ENCODE data around the gene AZU1. TPM values are rescaled to one million over a fixed set of nuclear protein-coding genes. Genes with fewer than 3 reads are reported as not detected.

AZU1 gene
- total RNA-seq, 1 experiment from 2014 or later: 1.6 TPM

DNA sequence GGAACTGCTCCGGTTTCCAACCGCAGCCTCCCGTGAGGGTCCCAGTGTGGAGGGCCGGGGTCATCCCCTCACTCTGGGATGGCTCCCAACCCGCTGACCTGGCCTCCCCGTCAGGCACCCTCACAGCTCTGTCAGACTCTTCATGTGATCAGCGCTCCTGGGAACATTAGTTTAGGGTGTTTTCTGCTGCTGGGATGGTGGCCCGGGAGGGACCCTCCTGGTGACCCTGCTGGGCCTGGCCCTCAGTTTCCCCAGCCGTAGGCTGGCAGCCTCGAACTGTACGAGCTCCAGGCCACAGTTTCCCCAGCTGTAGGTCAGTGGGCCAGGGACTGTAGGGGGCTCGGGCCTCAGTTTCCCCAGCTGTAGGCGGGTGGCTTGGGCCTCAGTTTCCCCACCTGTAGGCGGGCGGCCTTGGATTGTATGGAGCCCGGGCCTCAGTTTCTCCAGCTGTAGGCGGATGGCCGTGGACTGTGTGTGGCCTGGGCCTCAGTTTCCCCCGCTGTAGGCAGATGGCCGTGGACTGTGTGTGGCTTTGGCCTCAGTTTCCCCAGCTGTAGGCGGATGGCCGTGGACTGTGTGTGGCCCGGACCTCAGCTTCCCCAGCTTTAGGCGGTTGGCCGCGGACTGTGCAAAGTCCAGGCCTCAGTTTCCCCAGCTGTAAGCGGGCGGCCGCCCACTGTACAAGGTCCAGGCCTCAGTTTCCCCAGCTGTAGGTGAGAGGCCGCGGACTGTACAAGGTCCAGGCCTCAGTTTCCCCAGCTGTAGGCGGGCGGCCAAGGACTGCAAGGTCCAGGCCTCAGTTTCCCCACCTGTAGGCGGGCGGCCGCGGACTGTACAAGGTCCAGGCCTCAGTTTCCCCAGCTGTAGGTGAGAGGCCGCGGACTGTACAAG is 31.7 kb upstream of the AZU1 start:
- no peak for TF ChIP-seq CTCF (conservative IDR thresholded peaks at IDR 0.05)
- no peak overlapping the region for H3K4me2 ChIP-seq (ENCODE audit: insufficient read depth, insufficient read length, low read length)
- H2AFZ ChIP-seq (ENCODE audit: low read length): no peak overlapping the region
- peak overlapping the region; percentile 35 to 74; a peak in 2 of 5 replicates for H3K4me3 Mint-ChIP-seq
- H4K91ac ChIP-seq (ENCODE audit: insufficient read length, low read depth, low read length): no peak overlapping the region
- H3K27me3 ChIP-seq (ENCODE audit: insufficient read depth, low read length): no peaks in the 10 kb centered on the region
- H3T11ph ChIP-seq (ENCODE audit: low read length): no peak overlapping the region
- no peak overlapping the region for H4K8ac ChIP-seq (replicated peaks; ENCODE audit: insufficient read length, low read depth, low read length)
- H4K20me1 ChIP-seq (ENCODE audit: control insufficient read depth, insufficient read depth, insufficient read length): peaks cover 4% of the 10 kb centered on the region
- H3K79me1 ChIP-seq (ENCODE audit: insufficient read depth, low read depth, low read length, poor library complexity, severe bottlenecking): peaks cover 3% of the 10 kb centered on the region
- WGBS (ENCODE audit: extremely low coverage, insufficient read length, low lambda C conversion rate): no CpG with 5 or more reads among the region's 39 CpGs
- peaks cover 21 to 25% (median 25%) of the 10 kb centered on the region in 3 experiments; a peak in 6 of 7 replicates for H3K36me3 Mint-ChIP-seq (ENCODE audit: insufficient read depth in 1 of 3, low read depth in 3 of 3)
- H3K27ac ChIP-seq (ENCODE audit: insufficient read length, low read depth, low read length): no peak overlapping the region
- no peak overlapping the region for H3K4ac ChIP-seq (ENCODE audit: low read depth, low read length)
- no peak overlapping the region for H3K14ac ChIP-seq (ENCODE audit: insufficient read depth, low read length)
- H2BK12ac ChIP-seq (ENCODE audit: insufficient read length, low read depth, low read length): no peak overlapping the region
- H2BK5ac ChIP-seq (ENCODE audit: insufficient read length, low read length): no peak overlapping the region
- no peak overlapping the region for H3K9ac ChIP-seq (ENCODE audit: extremely low read depth, insufficient read length, low read length)
- H3K23me2 ChIP-seq (ENCODE audit: insufficient read length, low read depth, low read length, poor library complexity, severe bottlenecking): peaks cover 9% of the 10 kb centered on the region
- no peak overlapping the region for H2AK5ac ChIP-seq (ENCODE audit: insufficient read length, low read length)
- peaks cover 24 to 34% of the 10 kb centered on the region in 2 experiments for H3K4me1 Mint-ChIP-seq
- DNase-seq: peak; percentile 28
- peaks cover 28% of the 10 kb centered on the region for H3K79me2 ChIP-seq (ENCODE audit: insufficient read depth, low read length)
- H3K23ac ChIP-seq (ENCODE audit: insufficient read length, low read depth, low read length): no peak overlapping the region
- H2BK15ac ChIP-seq (ENCODE audit: low read depth, low read length): no peak overlapping the region
- no peaks in the 10 kb centered on the region; the same call in 1 of the 2 replicates for H3K4me1 ChIP-seq (ENCODE audit: insufficient read depth, low read length)
- H3K56ac ChIP-seq (ENCODE audit: insufficient read length, low read depth, low read length): no peak overlapping the region
- H3K27me3 Mint-ChIP-seq (ENCODE audit: low read depth): no peaks in the 10 kb centered on the region
- H2BK120ac ChIP-seq (ENCODE audit: low read depth, low read length, poor library complexity, severe bottlenecking): no peak overlapping the region
- no peak overlapping the region for H3K18ac ChIP-seq (ENCODE audit: insufficient read length, low read depth, low read length)
- no peaks in the 10 kb centered on the region; a peak in 1 of 5 replicates for H3K9me3 Mint-ChIP-seq
- no peaks in the 10 kb centered on the region for H3K9me3 ChIP-seq (ENCODE audit: control insufficient read depth, low read depth, low read length)
- H4K5ac ChIP-seq (ENCODE audit: insufficient read length, low read depth, low read length): no peak overlapping the region
- H2BK20ac ChIP-seq (ENCODE audit: low read depth, low read length, poor library complexity, severe bottlenecking): no peak overlapping the region
- no peak overlapping the region for H3K27ac Mint-ChIP-seq
